ENCODE results near the gene MESP2.

Gene MESP2

DNA sequence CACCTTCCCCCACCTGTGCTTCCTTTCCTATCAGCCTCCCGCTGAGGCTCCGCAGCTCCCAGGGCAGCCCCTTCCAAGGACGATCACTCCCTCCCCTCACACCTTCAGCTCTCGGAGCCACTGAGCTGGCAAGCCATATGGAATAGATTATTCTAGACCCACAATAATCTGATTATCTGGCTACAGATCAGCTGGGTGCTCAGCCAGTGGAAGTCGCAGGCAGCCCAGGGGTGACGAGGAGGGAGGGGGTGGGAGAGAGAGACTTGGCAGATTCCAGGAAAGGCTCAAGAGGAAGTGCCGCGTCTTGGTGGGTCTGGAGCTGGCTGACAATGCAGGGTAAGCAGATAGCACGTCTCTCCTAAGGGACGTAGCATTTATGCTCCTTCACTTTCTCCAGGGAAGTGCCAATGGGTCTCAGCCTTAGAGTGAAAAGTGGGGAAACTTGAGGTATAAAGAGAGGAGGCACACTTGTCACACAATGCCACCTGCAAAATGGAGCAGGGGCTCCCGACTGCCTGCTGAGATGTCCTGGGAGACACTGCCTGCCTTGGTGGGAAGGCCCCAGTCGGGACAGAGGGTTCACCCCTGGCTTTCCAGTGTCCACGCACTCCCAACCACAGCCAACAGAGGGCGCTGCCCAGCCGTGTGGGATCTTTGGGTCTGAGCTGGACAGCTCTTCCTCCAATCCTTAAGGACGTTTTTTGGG is 15.7 kb upstream of the MESP2 start:
- peak; percentile 88 for DNase-seq
- Histone ChIP-seq H3K9me2 (replicated peaks; ENCODE audit: insufficient read depth, low read length) (no peaks in the 10 kb centered on the region), H3K4me3 (ENCODE audit: low read length) (peak overlapping the region; percentile 22; the same call in 1 of the 2 replicates), H3K9me3 (replicated peaks; ENCODE audit: insufficient read depth, low read length) (no peaks in the 10 kb centered on the region), H2AFZ (ENCODE audit: low read length) (peak overlapping the region; percentile 18; the same call in 1 of the 2 replicates), H4K20me1 (ENCODE audit: insufficient read depth, low read length) (no peaks in the 10 kb centered on the region), H3K9ac (ENCODE audit: low read length) (peak overlapping the region; percentile 45), H3F3A (ENCODE audit: insufficient read depth, low read length) (peaks cover 18% of the 10 kb centered on the region), H3K27me3 (replicated peaks; ENCODE audit: insufficient read depth, low read length) (no peaks in the 10 kb centered on the region), H3K36me3 (replicated peaks; ENCODE audit: insufficient read depth, low read length) (no peaks in the 10 kb centered on the region), H3K27ac (ENCODE audit: low read length) (peak overlapping the region; percentile 94), H3K79me2 (ENCODE audit: low read length) (no peaks in the 10 kb centered on the region), H3K4me2 (ENCODE audit: low read depth, low read length) (peak overlapping the region; percentile 73), H3K4me1 (ENCODE audit: low read length) (peaks cover 29% of the 10 kb centered on the region)
- TF ChIP-seq, protein P1, sequence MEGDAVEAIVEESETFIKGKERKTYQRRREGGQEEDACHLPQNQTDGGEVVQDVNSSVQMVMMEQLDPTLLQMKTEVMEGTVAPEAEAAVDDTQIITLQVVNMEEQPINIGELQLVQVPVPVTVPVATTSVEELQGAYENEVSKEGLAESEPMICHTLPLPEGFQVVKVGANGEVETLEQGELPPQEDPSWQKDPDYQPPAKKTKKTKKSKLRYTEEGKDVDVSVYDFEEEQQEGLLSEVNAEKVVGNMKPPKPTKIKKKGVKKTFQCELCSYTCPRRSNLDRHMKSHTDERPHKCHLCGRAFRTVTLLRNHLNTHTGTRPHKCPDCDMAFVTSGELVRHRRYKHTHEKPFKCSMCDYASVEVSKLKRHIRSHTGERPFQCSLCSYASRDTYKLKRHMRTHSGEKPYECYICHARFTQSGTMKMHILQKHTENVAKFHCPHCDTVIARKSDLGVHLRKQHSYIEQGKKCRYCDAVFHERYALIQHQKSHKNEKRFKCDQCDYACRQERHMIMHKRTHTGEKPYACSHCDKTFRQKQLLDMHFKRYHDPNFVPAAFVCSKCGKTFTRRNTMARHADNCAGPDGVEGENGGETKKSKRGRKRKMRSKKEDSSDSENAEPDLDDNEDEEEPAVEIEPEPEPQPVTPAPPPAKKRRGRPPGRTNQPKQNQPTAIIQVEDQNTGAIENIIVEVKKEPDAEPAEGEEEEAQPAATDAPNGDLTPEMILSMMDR (IDR thresholded peaks at IDR 0.05; ENCODE audit: low read length), result peak; percentile 99
- TF ChIP-seq EZH2phosphoT487 (IDR thresholded peaks at IDR 0.05; ENCODE audit: low read length) (no peak), EZH2 (optimal IDR thresholded peaks at IDR 0.05; ENCODE audit: low read depth, low read length) (no peak)

DNA sequence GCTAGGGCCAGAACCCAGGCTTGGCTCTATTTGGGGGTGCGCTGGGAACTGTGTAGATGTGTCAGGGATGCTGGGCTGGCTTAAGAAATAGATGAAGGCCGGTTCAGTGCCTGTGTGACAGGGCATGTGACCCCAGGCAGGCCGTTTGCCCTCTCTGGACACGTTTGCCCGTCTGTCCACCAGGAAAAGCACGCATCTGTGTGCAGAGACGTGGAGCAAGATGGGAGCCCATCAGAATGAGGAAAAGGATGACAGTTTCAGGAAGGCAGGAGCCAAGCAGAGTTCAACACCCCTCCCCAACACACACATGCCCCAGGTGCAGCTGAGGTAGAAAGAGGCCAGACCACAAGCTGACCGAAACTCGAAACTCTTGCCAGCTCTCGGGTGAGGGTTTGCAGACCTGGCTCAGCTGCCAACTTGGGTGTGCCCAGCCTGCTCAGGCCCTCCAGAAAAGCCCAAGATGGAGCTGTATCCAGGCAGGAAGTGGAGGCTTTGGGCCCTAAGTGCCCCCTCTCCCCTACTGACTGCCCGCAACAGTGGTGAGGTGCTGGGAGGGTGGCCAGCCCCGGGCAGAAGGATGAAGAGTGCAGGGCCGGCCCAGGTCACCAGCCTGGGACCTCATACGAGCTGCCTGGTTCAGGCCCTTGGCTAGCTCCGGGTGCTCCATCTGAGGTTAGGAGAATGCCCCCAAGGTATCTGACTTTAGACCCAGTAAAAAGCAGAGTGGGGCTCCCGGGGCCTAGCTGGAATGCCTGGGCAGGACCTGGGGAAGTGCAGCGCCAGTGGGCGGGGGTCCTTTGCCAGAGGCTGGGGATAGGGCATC is 14.9 kb upstream of the MESP2 start:
- Histone ChIP-seq H3K27me3 (replicated peaks; ENCODE audit: insufficient read depth, low read length) (no peaks in the 10 kb centered on the region), H3K4me1 (ENCODE audit: low read length) (peaks cover 29% of the 10 kb centered on the region), H3K36me3 (replicated peaks; ENCODE audit: insufficient read depth, low read length) (no peaks in the 10 kb centered on the region), H3K9me2 (replicated peaks; ENCODE audit: insufficient read depth, low read length) (no peaks in the 10 kb centered on the region), H3K4me2 (ENCODE audit: low read depth, low read length) (peak overlapping the region; percentile 73), H3K4me3 (ENCODE audit: low read length) (peak overlapping the region; percentile 28; the same call in 1 of the 2 replicates), H3K9me3 (replicated peaks; ENCODE audit: insufficient read depth, low read length) (no peaks in the 10 kb centered on the region), H3F3A (ENCODE audit: insufficient read depth, low read length) (peaks cover 18% of the 10 kb centered on the region), H3K9ac (ENCODE audit: low read length) (peak overlapping the region; percentile 61), H4K20me1 (ENCODE audit: insufficient read depth, low read length) (no peaks in the 10 kb centered on the region), H3K27ac (ENCODE audit: low read length) (peak overlapping the region; percentile 94), H3K79me2 (ENCODE audit: low read length) (no peaks in the 10 kb centered on the region), H2AFZ (ENCODE audit: low read length) (peak overlapping the region; percentile 44; the same call in 1 of the 2 replicates)
- TF ChIP-seq EZH2phosphoT487 (IDR thresholded peaks at IDR 0.05; ENCODE audit: low read length) (no peak), EZH2 (optimal IDR thresholded peaks at IDR 0.05; ENCODE audit: low read depth, low read length) (no peak)
- TF ChIP-seq, protein P1 (IDR thresholded peaks at IDR 0.05; ENCODE audit: low read length), result no peak
- DNase-seq, result peak; percentile 98

DNA sequence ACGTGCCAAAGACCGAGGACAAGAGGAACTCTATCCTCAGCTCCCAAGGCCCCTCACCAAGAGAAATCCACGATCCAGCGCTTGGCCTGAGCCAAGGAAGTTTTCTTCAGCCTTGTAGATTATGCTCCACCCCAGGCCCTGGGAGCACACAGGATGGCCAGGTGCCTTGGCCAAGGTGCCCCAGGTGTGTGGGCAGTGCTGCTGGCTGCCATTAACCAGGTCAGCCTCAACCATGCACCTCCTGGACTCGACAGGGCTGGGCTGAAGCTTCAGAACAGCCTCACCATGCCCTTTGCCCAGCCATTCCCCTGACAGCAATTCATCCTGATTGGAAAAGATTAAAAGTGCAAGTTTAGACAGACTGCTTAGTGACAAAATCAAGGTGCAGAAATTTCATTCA is 14.2 kb upstream of the MESP2 start:
- Histone ChIP-seq H4K20me1 (ENCODE audit: insufficient read depth, low read length) (no peaks in the 10 kb centered on the region), H3K4me3 (ENCODE audit: low read length) (peak overlapping the region; percentile 28; the same call in 1 of the 2 replicates), H3F3A (ENCODE audit: insufficient read depth, low read length) (peaks cover 18% of the 10 kb centered on the region), H3K27me3 (replicated peaks; ENCODE audit: insufficient read depth, low read length) (no peaks in the 10 kb centered on the region), H3K9me3 (replicated peaks; ENCODE audit: insufficient read depth, low read length) (no peaks in the 10 kb centered on the region), H3K4me1 (ENCODE audit: low read length) (peaks cover 29% of the 10 kb centered on the region), H3K27ac (ENCODE audit: low read length) (peak overlapping the region; percentile 94), H3K4me2 (ENCODE audit: low read depth, low read length) (peak overlapping the region; percentile 73), H3K36me3 (replicated peaks; ENCODE audit: insufficient read depth, low read length) (no peaks in the 10 kb centered on the region), H3K79me2 (ENCODE audit: low read length) (no peaks in the 10 kb centered on the region), H3K9me2 (replicated peaks; ENCODE audit: insufficient read depth, low read length) (no peaks in the 10 kb centered on the region), H2AFZ (ENCODE audit: low read length) (peak overlapping the region; percentile 44; the same call in 1 of the 2 replicates), H3K9ac (ENCODE audit: low read length) (peak overlapping the region; percentile 61)
- peak; percentile 41 for DNase-seq
- no peak for TF ChIP-seq EZH2phosphoT487 (IDR thresholded peaks at IDR 0.05; ENCODE audit: low read length)
- no peak for TF ChIP-seq EZH2 (optimal IDR thresholded peaks at IDR 0.05; ENCODE audit: low read depth, low read length)
- TF ChIP-seq, protein P1 (IDR thresholded peaks at IDR 0.05; ENCODE audit: low read length), result no peak
